GF-D8 (cell line): Measurements from ENCODE around the gene C3orf52.
A peak's percentile ranks its signal among the peaks of the same experiment; 100 is the strongest.
"Not testable (repeated sequence)": the region's sequence is repeated elsewhere in the genome, so short reads cannot be mapped to it uniquely, and the experiment has no call there.

Experiments used
- DNase-seq: peaks from one replicate; lab custom pipeline; 2025; lab: John Stamatoyannopoulos, UW

C3orf52 gene, protein sequence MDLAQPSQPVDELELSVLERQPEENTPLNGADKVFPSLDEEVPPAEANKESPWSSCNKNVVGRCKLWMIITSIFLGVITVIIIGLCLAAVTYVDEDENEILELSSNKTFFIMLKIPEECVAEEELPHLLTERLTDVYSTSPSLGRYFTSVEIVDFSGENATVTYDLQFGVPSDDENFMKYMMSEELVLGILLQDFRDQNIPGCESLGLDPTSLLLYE

GRCh38 chr3:112086076-112086854, at the start of gene C3orf52:
TSS of gene C3orf52 (plus strand) at chr3:112086389. CDS start at chr3:112086408, 19 bp downstream.
- no peak for DNase-seq

DNA sequence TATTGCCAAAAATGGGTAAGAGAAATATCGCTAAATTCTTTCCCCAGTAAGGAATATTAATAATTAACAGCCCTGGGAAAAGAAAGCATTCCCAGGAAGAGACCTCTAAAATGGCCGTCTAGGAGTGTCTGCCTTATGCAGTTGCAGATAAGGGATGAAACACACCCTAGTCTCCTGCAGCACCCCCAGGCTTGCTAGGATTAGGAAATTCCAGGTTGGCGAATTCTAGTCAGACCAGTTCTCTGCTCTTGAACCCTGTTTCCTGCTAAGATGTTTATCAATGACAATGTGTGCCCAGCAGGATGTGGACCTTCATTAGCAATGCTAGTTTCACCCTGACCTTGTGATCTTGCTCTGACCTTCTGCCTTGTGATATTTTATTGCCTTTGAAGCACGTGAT, 49.0 kb upstream of the C3orf52 start:
- DNase-seq = not testable (repeated sequence)

- DNase-seq = no peak
Observed at GRCh38 chr3:112038863-112039262, 47.3 kb upstream of the C3orf52 start.

DNA sequence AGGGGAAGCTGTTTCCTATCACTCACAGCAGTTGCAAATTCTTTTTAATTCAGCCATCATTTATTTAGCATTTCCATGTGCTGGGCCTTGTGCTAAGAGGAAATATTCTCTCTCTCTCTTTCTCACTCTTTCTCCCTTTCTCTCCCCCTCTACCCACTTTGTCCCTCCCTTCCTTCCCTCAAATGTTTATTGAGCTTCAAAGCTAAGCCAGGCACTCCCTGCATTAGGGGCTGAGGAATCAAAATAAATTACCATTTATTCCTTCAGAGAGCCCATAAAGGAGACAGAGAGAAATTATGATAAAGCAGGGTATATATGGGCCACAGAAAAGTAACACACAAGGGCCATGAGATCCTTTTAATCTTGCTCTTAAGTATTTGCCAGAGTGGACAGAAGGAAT, 44.9 kb upstream of the C3orf52 start:
- DNase-seq = no peak

- DNase-seq = no peak
Observed at GRCh38 chr3:112042842-112043280, 43.3 kb upstream of the C3orf52 start.

DNA sequence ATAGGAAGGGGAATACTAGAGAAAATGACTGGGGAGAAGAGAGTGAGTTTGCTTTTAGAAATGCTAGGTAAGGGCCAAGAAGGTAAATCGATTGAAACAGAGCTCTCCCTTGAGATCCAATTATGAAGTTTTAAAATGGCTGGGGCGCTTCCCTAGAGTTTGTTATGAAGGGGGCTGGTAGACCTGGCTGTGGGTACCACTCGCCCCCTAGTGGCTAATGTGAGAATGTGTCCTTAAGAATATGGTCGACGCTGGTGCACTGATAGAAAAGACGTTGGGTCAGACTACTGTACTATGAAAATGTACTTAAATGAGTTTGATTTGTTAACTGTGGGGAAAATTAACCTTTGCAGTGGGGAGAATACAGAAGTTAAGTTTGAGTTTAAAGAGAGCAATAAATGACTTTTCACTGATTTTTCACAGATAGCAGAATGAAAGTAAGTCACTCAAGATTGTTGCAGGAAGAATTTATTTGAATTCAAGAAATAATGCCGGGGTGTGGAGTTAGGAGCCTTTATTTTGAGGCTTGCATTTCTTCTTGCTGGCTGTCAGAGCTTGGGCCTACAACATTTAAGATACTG, 42.5 kb upstream of the C3orf52 start:
- peak; percentile 8 for DNase-seq

- DNase-seq = no peak
Observed at GRCh38 chr3:112046599-112046998, 39.6 kb upstream of the C3orf52 start.

DNA sequence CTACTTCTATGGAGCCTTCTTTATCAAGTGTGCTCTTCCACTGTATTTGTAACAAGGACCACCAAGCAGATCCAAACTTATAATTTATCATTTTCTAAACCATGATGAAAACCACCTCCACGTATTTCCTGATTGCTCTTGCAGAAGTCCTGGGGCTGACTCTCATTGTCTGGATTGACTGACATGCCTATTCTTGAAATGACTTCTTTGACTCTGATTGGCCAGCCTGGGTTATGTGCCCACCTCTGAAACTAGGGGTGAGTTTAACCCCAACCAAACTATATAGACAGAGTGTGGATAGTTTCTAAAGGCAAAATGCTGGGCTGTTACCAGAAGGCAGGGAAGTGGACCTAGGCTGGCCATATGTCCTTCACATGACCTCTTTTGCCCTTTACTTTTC, 38.9 kb upstream of the C3orf52 start:
- DNase-seq = no peak

GRCh38 chr3:112048911-112049310, 37.3 kb upstream of the C3orf52 start:
- no peak for DNase-seq

DNA sequence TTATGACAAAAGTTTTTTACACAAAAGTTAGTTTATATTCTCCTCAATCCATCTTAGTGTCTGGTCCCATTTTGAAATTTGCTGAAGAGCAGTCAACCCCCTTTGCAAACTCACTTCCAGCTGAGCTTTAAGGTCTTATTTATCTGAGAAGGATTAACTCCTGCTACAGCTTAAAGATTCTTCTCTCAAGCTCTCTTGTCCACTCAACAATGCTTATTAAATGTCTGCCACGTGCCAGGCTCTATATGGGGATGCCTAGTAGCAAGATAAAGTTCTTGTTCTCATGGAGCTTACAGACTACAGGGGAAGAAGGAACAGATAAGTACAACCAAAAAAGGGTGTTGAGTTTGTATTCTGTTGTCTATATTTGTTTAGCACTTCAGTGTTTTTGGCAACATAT, 33.0 kb upstream of the C3orf52 start:
- DNase-seq = no peak

DNA sequence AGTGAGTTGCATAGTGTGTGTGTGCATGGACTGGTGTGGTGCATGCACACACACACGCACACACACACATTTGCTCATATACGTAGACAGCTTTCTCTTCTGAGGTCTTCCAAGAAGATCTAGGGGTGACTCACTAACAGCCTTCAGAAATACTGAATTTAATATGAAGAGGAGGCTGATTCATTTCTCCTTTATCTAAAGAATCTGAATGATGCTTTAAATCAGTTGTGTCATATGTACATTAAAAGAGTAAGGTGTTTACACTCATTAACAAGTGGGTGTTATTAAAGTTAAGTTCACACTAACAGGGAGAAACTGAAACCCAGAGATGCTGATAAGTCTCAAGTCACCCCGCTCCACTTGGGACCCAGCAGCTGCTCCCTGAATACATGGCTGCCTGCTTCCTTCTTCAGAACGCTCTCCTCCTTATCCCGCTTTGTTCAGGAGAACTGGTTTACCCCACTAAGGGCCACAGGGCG, 29.7 kb upstream of the C3orf52 start:
- no peak for DNase-seq

GRCh38 chr3:112059497-112059896, 26.7 kb upstream of the C3orf52 start:
- DNase-seq = no peak

- DNase-seq = no peak
Observed at GRCh38 chr3:112061152-112061551, 25.0 kb upstream of the C3orf52 start.

DNA sequence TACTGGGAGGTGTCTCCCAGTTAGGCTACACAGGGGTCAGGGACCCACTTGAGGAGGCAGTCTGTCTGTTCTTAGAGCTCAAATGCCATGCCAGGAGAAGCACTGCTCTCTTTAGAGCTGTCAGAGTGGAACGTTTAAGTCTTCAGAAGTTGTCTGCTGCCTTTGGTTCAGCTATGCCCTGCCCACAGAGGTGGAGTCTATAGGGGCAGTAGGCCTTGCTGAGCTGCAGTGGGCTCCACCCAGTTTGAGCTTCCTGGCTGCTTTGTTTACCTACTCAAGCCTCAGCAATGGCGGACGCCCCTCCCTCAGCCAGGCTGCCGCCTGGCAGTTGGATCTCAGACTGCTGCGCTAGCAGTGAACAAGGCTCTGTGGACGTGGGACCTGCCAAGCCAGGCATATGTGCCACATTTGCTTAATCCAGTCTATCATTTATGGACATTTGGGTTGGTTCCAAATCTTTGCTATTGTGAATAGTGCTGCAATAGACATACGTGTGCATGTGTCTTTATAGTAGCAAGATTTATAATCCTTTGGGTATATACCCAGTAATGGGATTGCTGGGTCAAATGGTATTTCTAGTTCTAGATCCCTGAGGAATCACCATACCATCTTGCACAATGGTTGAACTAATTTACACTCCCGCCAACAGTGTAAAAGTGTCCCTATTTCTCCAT, 13.7 kb upstream of the C3orf52 start:
- DNase-seq = not testable (repeated sequence)

DNA sequence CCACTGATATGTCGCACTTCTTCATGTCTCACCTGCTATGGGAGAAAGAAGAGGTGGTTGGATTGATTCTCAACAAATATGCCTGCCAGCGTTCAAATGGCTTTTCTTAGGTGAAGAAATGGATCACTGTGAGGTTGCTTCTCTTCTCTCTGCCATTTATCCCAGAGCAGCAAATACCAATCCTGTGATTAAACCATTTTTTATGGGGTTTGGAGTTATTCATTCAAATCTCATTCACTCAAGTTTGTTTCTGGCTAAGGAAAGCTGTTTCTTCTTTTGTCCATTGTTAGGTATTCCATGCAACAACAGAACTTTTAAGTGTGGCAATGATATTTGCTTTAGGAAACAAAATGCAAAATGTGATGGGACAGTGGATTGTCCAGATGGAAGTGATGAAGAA, 12.2 kb upstream of the C3orf52 start:
- DNase-seq = no peak

- DNase-seq = no peak
Observed at GRCh38 chr3:112074616-112075497, 11.3 kb upstream of the C3orf52 start.

- no peak for DNase-seq
Observed at GRCh38 chr3:112078125-112079083, 7.8 kb upstream of the C3orf52 start.

DNA sequence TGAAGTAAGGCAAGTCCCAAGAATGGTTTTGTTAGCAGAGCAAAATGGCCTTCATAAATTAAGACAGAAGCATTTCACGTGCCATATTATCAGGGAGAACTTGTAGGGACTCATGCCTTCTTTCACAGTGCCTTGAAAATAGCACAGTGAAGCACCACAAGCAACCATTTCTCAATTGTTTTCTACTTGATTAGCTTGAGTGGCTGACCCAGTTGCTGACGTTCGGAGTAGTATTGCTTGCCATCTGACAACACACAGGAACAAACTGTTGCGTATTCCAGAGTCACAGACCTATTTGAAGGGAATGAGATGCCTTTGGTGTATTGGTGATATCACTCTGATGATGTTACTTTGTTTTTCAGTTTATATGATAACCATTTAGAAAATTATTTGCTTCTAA, 3.0 kb upstream of the C3orf52 start:
- DNase-seq = no peak

DNA sequence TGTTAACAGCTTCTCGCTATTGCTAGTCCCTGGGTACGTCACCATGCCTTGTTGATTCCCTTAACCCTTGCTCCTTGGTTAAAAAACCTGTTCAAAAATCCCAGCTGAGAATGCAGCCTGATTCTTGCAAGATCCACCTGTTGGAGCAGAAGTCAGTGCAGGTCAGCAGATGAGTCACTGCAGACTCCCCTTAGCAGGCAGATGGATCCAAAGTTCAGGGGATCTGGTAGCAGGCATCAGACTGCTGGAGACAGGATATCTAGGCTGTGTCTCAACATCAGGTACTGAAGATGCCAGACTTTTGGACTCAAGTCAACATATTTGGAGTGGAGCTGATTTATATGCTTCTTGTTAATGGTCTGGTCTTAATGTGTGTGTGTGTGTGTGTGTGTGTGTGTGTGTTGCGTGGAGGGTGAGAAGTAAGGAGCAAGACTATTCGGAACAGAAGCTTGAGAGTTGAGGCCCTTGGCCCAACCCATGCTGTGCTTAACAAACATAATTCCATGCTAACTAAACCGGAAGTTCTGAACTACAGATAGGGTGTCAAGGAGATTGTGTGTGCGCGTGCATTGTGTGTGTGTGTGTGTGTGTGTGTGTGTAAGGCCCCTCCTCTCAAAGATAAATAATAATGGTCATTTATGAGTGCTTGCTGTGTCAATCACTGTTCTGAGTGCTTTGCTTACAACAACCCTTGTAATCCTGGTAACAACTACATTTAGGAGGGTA, 1.0 kb upstream of the C3orf52 start:
- no peak for DNase-seq

GRCh38 chr3:112085735-112086075, 484 bp upstream of the C3orf52 start:
- DNase-seq = no peak
